ENCODE data around the gene IL10RB.
A peak's percentile ranks its signal among the peaks of the same experiment; 100 is the strongest.

The IL10RB gene

GRCh38 chr21:33229784-33230544 is 36.2 kb upstream of the IL10RB start, which contains the start of gene IFNAR2:
Gene IFNAR2, plus strand, starts transcription at chr21:33229938. Its CDS starts 11,985 bp downstream, at chr21:33241923.
- Histone ChIP-seq H3K27me3 (ENCODE audit: insufficient read depth, low read length, poor library complexity) (no peaks in the 10 kb centered on the region), H3K9me3 (ENCODE audit: insufficient read depth, low read length, severe bottlenecking) (no peaks in the 10 kb centered on the region), H3K79me2 (ENCODE audit: insufficient read depth, low read length) (peaks cover 58% of the 10 kb centered on the region), H3K36me3 (ENCODE audit: insufficient read depth, low read length) (peaks cover 7% of the 10 kb centered on the region), H3K9ac (ENCODE audit: low read depth, low read length) (peak within 1 kb of the TSS; percentile 98), H2AFZ (ENCODE audit: low read depth, low read length) (peak within 1 kb of the TSS; percentile 83), H3K4me2 (ENCODE audit: insufficient read depth, low read length) (peak within 1 kb of the TSS; percentile 83), H3K4me1 (ENCODE audit: insufficient read depth, low read length) (peaks cover 50% of the 10 kb centered on the region), H3K27ac (ENCODE audit: low read length) (peak within 1 kb of the TSS; percentile 93), H4K20me1 (ENCODE audit: insufficient read depth, low read length) (peaks cover 14% of the 10 kb centered on the region; the same call in 1 of the 2 replicates), H3K4me3 (ENCODE audit: low read depth in 1 of 2, low read length in 2 of 2) (peak within 1 kb of the TSS; percentile 86 to 95)
- TF ChIP-seq EZH2 (IDR thresholded peaks at IDR 0.05; ENCODE audit: borderline replicate concordance, low read depth, low read length, severe bottlenecking): no peak
- TF ChIP-seq, protein P1, sequence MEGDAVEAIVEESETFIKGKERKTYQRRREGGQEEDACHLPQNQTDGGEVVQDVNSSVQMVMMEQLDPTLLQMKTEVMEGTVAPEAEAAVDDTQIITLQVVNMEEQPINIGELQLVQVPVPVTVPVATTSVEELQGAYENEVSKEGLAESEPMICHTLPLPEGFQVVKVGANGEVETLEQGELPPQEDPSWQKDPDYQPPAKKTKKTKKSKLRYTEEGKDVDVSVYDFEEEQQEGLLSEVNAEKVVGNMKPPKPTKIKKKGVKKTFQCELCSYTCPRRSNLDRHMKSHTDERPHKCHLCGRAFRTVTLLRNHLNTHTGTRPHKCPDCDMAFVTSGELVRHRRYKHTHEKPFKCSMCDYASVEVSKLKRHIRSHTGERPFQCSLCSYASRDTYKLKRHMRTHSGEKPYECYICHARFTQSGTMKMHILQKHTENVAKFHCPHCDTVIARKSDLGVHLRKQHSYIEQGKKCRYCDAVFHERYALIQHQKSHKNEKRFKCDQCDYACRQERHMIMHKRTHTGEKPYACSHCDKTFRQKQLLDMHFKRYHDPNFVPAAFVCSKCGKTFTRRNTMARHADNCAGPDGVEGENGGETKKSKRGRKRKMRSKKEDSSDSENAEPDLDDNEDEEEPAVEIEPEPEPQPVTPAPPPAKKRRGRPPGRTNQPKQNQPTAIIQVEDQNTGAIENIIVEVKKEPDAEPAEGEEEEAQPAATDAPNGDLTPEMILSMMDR (IDR thresholded peaks at IDR 0.05; ENCODE audit: borderline replicate concordance, extremely low read depth, low read length, poor library complexity, severe bottlenecking): no peak
- ATAC-seq (ENCODE audit: insufficient read depth, low read depth) (peak; percentile 77), DNase-seq (peak; percentile 79)

DNA sequence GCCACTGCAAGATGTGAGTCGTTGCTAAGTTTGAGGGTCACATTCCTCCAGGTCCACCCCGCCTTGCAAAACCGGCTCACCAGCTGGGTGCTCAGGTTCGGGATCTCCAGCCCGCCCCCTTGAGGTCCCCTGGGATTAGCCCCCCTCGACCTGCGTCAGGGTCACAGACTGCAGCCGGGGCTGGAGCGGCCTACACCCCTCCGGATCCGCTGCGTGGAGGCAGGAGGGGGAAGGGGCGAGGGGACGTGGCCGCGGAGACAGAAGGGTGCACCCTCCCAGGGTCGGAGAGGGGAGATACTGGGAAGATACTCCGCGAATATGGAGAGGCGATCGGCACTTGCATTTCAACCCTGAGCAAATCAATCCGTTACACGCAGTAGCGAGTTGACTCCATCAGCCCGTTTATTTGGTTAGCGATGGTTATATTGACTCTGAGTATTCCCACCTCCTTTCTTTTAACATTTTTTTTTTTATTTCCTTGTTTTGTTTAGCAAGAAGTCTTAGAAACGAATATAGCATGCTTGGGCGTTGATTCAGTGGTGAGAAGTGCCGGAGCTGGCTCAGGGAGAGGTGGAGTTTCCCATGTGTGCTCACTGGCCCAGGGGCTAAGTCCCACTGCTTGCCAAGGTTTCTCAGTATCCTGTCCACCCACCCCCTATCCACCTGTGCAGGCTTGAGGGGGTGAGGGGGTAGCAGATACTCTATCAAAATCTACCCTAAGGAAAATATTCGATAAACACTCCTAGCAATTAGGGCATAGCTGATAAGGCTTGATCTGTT is 35.4 kb upstream of the IL10RB start:
- Histone ChIP-seq H4K20me1 (ENCODE audit: insufficient read depth, low read length) (peaks cover 17% of the 10 kb centered on the region; the same call in 1 of the 2 replicates), H3K36me3 (ENCODE audit: insufficient read depth, low read length) (peaks cover 11% of the 10 kb centered on the region), H3K9ac (ENCODE audit: low read depth, low read length) (peak overlapping the region; percentile 98), H3K27me3 (ENCODE audit: insufficient read depth, low read length, poor library complexity) (no peaks in the 10 kb centered on the region), H3K79me2 (ENCODE audit: insufficient read depth, low read length) (peaks cover 66% of the 10 kb centered on the region), H3K27ac (ENCODE audit: low read length) (peak overlapping the region; percentile 93), H3K4me1 (ENCODE audit: insufficient read depth, low read length) (peaks cover 55% of the 10 kb centered on the region), H3K4me2 (ENCODE audit: insufficient read depth, low read length) (peak overlapping the region; percentile 83), H3K9me3 (ENCODE audit: insufficient read depth, low read length, severe bottlenecking) (no peaks in the 10 kb centered on the region), H3K4me3 (ENCODE audit: low read depth in 1 of 2, low read length in 2 of 2) (peak overlapping the region; percentile 86 to 95), H2AFZ (ENCODE audit: low read depth, low read length) (peak overlapping the region; percentile 83)
- ATAC-seq (ENCODE audit: insufficient read depth, low read depth): peak; percentile 60
- no peak for TF ChIP-seq EZH2 (IDR thresholded peaks at IDR 0.05; ENCODE audit: borderline replicate concordance, low read depth, low read length, severe bottlenecking)
- TF ChIP-seq, protein P1 (IDR thresholded peaks at IDR 0.05; ENCODE audit: borderline replicate concordance, extremely low read depth, low read length, poor library complexity, severe bottlenecking): peak; percentile 45
- peak; percentile 76 for DNase-seq

DNA sequence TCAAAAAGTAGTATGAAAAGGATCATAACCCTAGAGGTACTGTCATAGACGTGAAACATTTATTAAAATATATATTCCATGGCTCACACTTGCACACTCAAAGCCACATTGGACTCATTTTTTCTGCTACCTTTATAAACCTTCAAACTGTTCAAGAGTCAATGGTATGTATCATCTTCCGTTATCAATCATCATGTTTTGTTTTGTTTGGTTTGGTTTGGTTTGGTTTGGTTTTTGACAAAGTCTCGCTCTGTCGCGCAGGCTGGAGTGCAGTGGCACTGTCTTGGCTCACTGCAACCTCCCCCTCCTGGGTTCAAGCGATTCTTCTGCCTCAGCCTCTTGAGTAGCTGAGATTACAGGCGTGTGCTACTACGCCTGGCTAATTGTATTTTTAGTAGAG is 34.6 kb upstream of the IL10RB start:
- Histone ChIP-seq H3K79me2 (ENCODE audit: insufficient read depth, low read length) (peaks cover 74% of the 10 kb centered on the region), H3K9ac (ENCODE audit: low read depth, low read length) (peak overlapping the region; percentile 98), H3K27ac (ENCODE audit: low read length) (peak overlapping the region; percentile 93), H3K36me3 (ENCODE audit: insufficient read depth, low read length) (peaks cover 18% of the 10 kb centered on the region), H3K4me2 (ENCODE audit: insufficient read depth, low read length) (peak overlapping the region; percentile 83), H2AFZ (ENCODE audit: low read depth, low read length) (no peak overlapping the region), H3K9me3 (ENCODE audit: insufficient read depth, low read length, severe bottlenecking) (no peaks in the 10 kb centered on the region), H3K4me3 (ENCODE audit: low read depth in 1 of 2, low read length in 2 of 2) (peak overlapping the region; percentile 86 to 95; a peak in 3 of 4 replicates), H4K20me1 (ENCODE audit: insufficient read depth, low read length) (peaks cover 24% of the 10 kb centered on the region; the same call in 1 of the 2 replicates), H3K4me1 (ENCODE audit: insufficient read depth, low read length) (peaks cover 62% of the 10 kb centered on the region), H3K27me3 (ENCODE audit: insufficient read depth, low read length, poor library complexity) (no peaks in the 10 kb centered on the region)
- DNase-seq (no peak), ATAC-seq (ENCODE audit: insufficient read depth, low read depth) (no peak)
- TF ChIP-seq, protein P1 (IDR thresholded peaks at IDR 0.05; ENCODE audit: borderline replicate concordance, extremely low read depth, low read length, poor library complexity, severe bottlenecking): no peak
- no peak for TF ChIP-seq EZH2 (IDR thresholded peaks at IDR 0.05; ENCODE audit: borderline replicate concordance, low read depth, low read length, severe bottlenecking)

All from DND-41 (cell line).